ENCODE data around the gene CRYL1. TPM values are rescaled to one million over a fixed set of nuclear protein-coding genes. Genes with fewer than 3 reads are reported as not detected.
A peak's percentile ranks its signal among the peaks of the same experiment; 100 is the strongest.
"Not testable (repeated sequence)": the region's sequence is repeated elsewhere in the genome, so short reads cannot be mapped to it uniquely, and the experiment has no call there.

CRYL1 gene
- total RNA-seq, 2 experiments from 2014 or later, result 8.9 to 9.3 TPM

DNA sequence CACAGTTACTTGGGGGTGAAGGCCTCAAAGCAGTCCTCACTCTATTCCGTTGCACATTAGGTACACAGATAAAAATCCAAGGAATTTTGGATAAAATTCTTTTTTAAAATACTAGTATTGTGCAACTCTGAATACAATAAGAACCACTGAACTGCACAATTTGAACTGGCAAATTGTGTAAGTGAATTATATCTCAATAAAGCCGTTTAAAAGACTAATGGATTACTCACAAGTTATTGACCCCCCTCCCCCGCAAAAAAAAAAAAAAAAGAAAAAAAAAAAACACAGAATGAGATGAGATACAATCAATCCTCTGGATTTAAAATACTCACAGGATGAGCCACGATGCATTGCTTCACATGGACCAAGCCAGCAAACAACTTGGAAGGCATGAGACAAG is 86.4 kb downstream of the CRYL1 start:
- CTCF ChIA-PET, result no interaction called here
- intact Hi-C loops (cut with micrococcal nuclease), result no loop called here
- Mint-ChIP-seq H3K9me3 (no peaks in the 10 kb centered on the region), H3K27ac (no peak overlapping the region), H3K27me3 (ENCODE audit: low read depth) (no peaks in the 10 kb centered on the region), H3K36me3 (ENCODE audit: low read depth) (peaks cover 2% of the 10 kb centered on the region), H3K4me3 (no peak overlapping the region), H3K4me1 (ENCODE audit: low read depth) (peaks cover 13% of the 10 kb centered on the region)
- no peak for DNase-seq

DNA sequence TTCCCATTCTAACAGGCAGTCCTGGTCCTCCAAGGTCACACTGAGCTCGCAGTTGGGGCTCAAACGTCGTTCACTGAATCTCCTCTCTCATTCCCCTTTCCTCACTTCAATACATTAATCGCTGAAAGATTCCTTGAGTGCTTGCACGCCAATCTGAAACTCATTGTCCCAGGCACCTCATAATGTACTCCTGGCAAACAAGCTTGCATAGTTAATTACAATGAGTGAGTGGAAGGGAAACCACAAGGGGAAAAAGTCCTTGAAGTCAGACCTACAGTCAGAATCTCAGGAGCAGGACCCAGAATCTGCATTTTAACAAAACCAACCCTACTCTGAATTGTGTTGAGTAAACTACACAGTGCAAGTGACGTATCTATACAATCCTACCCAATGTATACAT is 86.9 kb downstream of the CRYL1 start:
- CTCF ChIA-PET, result interaction anchor here (1.1 kb wide), 1 partner anchor 389 kb away, joined by 4 read pairs; no protein-coding TSS in a partner anchor
- no peaks in the 10 kb centered on the region for H3K9me3 Mint-ChIP-seq
- intact Hi-C loops (cut with micrococcal nuclease), result no loop called here
- H3K27ac Mint-ChIP-seq, result no peak overlapping the region
- H3K36me3 Mint-ChIP-seq (ENCODE audit: low read depth), result peaks cover 2% of the 10 kb centered on the region
- peaks cover 13% of the 10 kb centered on the region for H3K4me1 Mint-ChIP-seq (ENCODE audit: low read depth)
- H3K4me3 Mint-ChIP-seq, result no peak overlapping the region
- no peaks in the 10 kb centered on the region for H3K27me3 Mint-ChIP-seq (ENCODE audit: low read depth)
- no peak for DNase-seq

DNA sequence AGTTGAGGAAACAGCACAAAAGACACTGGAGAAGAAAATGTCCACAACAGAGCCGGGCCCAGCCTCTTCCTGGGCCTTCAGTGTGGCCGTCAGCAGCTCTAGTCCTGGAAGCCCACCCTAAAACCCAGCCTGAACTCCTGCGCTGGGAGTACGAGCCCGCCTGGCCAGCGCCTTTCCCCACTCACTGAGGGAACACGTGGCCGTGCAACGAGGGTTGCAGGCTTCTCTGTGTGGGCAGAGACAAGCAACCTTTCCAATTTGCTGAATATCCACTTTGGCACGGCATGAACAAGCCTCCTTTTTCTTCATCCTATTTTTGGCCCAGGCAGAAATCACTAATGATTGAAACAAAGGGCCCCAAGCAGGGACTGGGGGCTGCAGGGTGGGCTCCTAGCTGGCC is 89.2 kb downstream of the CRYL1 start:
- no peak overlapping the region for H3K4me3 Mint-ChIP-seq
- intact Hi-C loops (cut with micrococcal nuclease), result no loop called here
- CTCF ChIA-PET, result no interaction called here
- DNase-seq, result no peak
- H3K4me1 Mint-ChIP-seq (ENCODE audit: low read depth), result peaks cover 1% of the 10 kb centered on the region
- H3K27ac Mint-ChIP-seq, result no peak overlapping the region
- H3K27me3 Mint-ChIP-seq (ENCODE audit: low read depth), result no peaks in the 10 kb centered on the region
- H3K36me3 Mint-ChIP-seq (ENCODE audit: low read depth), result peaks cover 2% of the 10 kb centered on the region
- H3K9me3 Mint-ChIP-seq, result no peaks in the 10 kb centered on the region

DNA sequence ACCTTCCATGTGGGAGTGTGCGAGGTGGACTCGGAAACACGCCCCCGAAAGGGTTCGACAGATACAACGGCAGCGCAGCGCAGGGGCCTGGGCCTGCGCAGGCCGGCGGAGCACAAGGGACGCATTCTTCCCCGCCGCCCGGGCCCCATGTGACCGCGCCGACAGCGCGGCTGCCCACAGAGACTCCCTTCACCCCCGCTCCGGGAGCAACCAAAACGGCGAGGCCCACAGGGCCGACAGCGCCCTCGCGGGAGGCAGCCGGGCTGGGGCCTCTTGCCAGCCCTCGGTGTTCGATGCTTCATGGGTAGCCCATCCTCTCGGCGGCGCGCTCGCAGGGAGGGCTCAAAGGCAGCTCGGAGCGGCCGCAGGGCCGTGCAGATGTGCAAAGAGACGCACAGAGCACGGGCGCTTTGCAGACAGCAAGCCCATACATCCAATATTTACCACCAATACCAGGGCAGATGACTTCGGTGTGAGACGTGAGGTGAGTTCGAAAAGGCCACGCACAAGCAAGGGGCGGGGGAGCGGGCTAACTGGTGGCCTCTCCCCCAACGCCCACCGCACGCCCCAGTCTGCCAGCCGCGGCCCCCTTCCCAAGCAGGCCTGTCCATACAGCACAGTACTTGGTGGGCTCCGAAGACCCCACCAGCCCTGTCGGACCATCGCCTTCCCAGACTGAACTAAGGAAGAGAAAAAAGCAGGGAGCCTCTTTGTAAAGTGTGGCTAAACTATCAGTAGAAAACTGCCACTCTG is 89.9 kb downstream of the CRYL1 start:
- intact Hi-C loops (cut with micrococcal nuclease), result no loop called here
- Mint-ChIP-seq H3K36me3 (ENCODE audit: low read depth) (peaks cover 2% of the 10 kb centered on the region), H3K27ac (no peak overlapping the region), H3K9me3 (no peaks in the 10 kb centered on the region), H3K4me3 (no peak overlapping the region), H3K4me1 (ENCODE audit: low read depth) (no peaks in the 10 kb centered on the region), H3K27me3 (ENCODE audit: low read depth) (no peaks in the 10 kb centered on the region)
- CTCF ChIA-PET, result no interaction called here
- DNase-seq, result no peak

DNA sequence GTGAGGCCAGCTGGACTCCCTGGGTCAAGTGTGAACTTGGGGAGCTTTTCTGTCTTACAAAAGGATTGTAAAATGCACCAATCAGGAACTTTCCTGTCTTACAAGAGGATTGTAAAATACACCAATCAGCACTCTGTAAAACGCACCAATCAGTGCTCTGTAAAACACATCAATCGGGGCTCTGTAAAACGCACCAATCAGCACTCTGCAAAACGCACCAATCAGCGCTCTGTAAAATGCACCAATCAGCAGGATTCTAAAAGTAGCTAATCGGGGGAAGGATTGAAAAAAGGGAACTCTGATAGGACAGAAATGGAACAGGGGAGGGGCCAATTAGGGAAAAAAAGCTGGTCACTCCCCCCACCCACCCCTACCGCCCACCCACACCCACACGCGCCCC is 91.4 kb downstream of the CRYL1 start:
- H3K4me1 Mint-ChIP-seq (ENCODE audit: low read depth); H3K9me3 Mint-ChIP-seq; H3K27me3 Mint-ChIP-seq (ENCODE audit: low read depth); H3K27ac Mint-ChIP-seq; intact Hi-C loops (cut with micrococcal nuclease); H3K4me3 Mint-ChIP-seq; DNase-seq; H3K36me3 Mint-ChIP-seq (ENCODE audit: low read depth): not testable (repeated sequence)
- CTCF ChIA-PET, result interaction anchor here (0.6 kb wide), 2 partner anchors 61 to 478 kb away, joined by 3 read pairs; no protein-coding TSS in a partner anchor

DNA sequence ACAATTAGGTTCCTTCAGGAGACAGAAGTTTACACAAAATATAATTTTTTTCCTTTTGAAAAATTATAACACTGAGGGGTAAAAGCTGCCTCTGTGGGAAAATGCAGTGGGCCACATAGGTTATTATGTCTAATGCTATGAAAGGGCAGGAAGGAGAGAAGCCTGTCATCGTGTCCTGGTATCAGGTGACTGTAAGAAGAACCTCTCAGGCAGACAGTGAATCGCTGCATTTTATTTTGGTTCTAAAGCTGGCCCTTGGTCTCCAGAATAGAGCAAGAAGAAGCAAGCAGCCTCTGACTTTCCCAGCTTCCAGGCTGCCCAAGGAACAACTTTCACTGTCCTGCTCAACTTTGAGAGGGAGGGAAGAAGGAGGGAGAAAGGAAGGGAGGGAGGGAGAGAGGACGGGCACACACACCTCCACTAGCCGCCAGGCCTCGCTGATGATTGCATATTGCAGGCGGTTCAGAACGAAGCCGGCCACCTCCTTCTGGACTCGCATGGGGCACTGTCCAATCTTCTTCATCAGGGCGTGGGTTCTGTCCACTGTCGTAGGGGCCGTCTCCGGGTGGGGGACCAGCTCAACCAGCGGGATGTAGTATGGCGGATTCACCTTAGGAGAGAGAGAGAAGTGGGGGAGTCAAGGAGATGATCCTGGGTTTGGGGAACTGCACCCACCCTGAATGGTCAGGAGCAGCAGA is 93.8 kb downstream of the CRYL1 start:
- Mint-ChIP-seq H3K4me1 (ENCODE audit: low read depth) (peaks cover 27% of the 10 kb centered on the region), H3K27me3 (ENCODE audit: low read depth) (no peaks in the 10 kb centered on the region), H3K4me3 (no peak overlapping the region), H3K36me3 (ENCODE audit: low read depth) (peaks cover 2% of the 10 kb centered on the region), H3K9me3 (no peaks in the 10 kb centered on the region), H3K27ac (no peak overlapping the region)
- intact Hi-C loops (cut with micrococcal nuclease), result no loop called here
- CTCF ChIA-PET, result no interaction called here
- no peak for DNase-seq

DNA sequence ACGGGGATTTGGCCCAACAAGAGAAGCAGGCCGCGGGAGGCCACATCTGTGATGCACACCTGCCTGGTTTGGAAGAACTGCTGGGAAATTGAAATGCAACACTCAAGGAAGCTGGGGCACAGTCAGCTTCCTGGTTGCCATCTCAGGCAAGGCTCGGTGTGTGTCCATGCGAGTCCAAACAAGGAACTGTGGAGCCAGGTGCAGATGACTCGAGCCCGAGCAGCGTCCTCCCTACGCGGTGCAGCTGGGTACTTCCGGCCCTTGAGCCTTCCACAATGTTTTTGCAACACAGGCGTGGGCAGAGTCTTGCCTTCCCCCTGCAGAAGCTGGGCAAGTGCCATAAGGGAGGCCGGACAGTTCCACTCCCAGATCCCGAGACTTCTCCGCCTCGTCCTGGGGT is 94.6 kb downstream of the CRYL1 start:
- Mint-ChIP-seq H3K27ac (no peak overlapping the region), H3K4me1 (ENCODE audit: low read depth) (peaks cover 27% of the 10 kb centered on the region), H3K27me3 (ENCODE audit: low read depth) (no peaks in the 10 kb centered on the region), H3K9me3 (no peaks in the 10 kb centered on the region), H3K36me3 (ENCODE audit: low read depth) (peaks cover 6% of the 10 kb centered on the region), H3K4me3 (no peak overlapping the region)
- intact Hi-C loops (cut with micrococcal nuclease), result no loop called here
- DNase-seq, result no peak
- CTCF ChIA-PET, result no interaction called here

DNA sequence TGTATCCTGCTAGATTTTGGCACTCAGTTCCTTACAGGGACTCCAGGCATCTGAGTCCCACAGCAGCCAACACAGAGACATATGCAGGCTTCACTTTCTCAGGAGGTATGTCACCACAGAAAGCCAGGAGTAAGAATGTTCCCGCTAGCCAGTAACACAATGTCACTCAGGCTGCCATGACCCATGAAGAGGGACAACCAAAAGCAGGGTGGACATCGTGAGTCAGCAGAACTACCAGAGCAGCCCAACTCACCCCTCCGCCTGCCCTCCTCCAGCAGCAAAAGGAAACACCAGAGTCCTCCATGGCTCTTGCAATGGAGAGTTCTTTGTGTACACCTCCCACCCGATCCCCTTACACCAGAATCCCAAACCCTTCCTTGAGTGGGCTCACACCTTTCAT is 95.4 kb downstream of the CRYL1 start:
- H3K27ac Mint-ChIP-seq, result no peak overlapping the region
- CTCF ChIA-PET, result no interaction called here
- no peak overlapping the region for H3K4me3 Mint-ChIP-seq
- H3K4me1 Mint-ChIP-seq (ENCODE audit: low read depth), result peaks cover 34% of the 10 kb centered on the region
- H3K9me3 Mint-ChIP-seq, result no peaks in the 10 kb centered on the region
- H3K27me3 Mint-ChIP-seq (ENCODE audit: low read depth), result no peaks in the 10 kb centered on the region
- DNase-seq, result no peak
- peaks cover 7% of the 10 kb centered on the region for H3K36me3 Mint-ChIP-seq (ENCODE audit: low read depth)
- intact Hi-C loops (cut with micrococcal nuclease), result no loop called here

DNA sequence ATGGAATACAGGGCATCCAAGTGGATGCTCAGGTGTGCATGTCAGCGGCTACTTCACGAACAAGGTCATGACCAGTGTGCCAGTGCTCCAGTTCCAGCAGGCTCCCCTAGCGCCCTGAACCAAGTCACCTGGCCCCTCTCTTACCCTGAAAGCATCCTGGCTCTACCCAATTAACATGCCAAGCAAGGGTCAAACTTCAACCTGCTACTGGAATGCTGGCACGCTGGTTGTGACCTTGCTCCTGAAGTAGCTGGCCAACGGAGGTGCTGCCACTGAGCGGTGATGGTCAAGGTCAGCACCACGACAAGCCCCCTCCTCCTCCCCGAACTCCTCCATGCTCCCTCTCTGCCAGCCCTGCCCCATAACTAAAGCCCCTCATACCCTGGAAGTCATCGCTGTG is 96.0 kb downstream of the CRYL1 start:
- Mint-ChIP-seq H3K9me3 (no peaks in the 10 kb centered on the region), H3K27ac (no peak overlapping the region), H3K4me1 (ENCODE audit: low read depth) (peaks cover 34% of the 10 kb centered on the region), H3K36me3 (ENCODE audit: low read depth) (peaks cover 6% of the 10 kb centered on the region), H3K4me3 (no peak overlapping the region), H3K27me3 (ENCODE audit: low read depth) (no peaks in the 10 kb centered on the region)
- DNase-seq, result no peak
- CTCF ChIA-PET, result no interaction called here
- intact Hi-C loops (cut with micrococcal nuclease), result loop anchor here (1.0 kb wide), 1 partner anchor 10 kb away; no protein-coding TSS in a partner anchor

DNA sequence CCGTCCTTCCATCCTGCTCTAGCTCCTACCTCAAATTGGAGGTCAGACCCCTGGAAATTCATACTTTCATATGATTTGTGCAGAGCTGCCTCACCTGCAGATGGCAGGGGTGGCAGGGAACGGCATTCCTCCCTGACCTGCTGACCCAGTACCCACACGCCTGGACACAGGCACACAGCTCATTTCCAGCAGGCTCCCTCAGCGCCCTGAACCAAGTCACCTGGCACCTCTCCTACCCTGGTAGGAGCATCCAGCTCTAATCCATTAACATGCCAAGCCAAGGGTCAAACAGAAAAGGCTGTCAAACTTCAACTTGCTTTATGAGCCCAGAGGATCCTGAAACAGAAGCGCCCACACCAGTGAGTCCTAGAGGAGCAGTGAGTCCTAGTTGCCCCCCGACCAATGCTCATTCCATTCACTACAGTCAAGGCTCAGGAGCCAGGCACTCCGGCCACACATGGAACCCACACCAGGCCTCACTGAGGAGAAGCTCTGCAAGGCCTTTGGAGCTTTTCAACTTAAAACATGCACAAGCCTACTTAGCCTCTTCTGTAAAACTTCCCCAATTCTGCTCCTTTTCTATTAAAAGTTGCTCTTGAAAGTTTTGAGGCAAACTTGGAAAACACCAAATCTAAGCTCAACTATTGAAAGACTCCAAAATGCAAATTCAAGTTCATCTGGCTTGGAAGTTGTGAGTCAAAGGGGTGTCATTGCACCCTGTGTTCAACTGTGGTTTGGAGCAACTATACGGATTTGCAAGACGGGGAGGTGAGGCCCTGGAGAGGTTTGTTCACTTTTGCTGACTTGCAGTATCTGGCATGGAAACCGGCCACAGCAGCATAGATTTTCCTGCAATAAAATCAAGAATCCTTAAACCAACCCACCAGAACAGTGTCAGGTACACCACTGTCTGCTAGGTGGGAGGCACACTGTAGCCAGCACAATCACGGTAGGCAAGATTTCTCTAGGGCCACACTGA is 96.7 kb downstream of the CRYL1 start:
- intact Hi-C loops (cut with micrococcal nuclease), result loop anchor here (1.0 kb wide), 1 partner anchor 10 kb away; no protein-coding TSS in a partner anchor
- H3K4me3 Mint-ChIP-seq, result no peak overlapping the region
- H3K27me3 Mint-ChIP-seq (ENCODE audit: low read depth), result no peaks in the 10 kb centered on the region
- CTCF ChIA-PET, result no interaction called here
- peaks cover 6% of the 10 kb centered on the region for H3K36me3 Mint-ChIP-seq (ENCODE audit: low read depth)
- no peak overlapping the region for H3K27ac Mint-ChIP-seq
- H3K9me3 Mint-ChIP-seq, result no peaks in the 10 kb centered on the region
- peaks cover 35% of the 10 kb centered on the region for H3K4me1 Mint-ChIP-seq (ENCODE audit: low read depth)
- peak; percentile 56 for DNase-seq

DNA sequence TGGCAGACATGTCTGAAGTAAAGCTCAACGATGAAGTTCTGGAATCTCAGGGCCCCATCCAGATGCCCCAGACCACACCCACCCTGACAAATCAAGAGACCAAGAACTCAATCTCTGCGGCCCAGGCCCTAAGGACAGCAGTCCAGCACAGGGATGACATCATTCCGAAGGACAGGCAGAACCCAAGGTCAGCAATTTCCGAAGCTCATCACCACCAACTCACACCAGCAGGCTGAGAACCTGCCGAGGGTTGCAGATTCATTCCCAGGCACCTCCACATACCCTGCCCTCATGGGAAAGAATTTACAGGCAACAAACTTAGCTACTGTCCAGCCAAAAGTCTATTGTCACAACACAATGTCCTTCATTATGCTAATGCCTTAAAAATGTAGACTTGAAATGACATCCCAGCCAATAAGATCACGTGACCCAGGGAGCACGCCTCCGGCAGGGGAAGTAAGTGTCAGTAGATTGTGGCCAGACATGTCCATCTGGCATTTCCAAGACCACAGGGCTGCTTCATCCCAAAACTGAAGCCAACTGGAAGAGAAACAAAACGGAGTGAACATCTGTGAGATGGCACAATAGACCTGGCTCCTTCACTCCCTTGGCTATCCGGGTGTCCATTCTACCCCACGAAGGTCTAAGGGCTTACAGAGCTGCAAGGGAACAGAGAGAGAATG is 98.8 kb downstream of the CRYL1 start:
- DNase-seq, result no peak
- peaks cover 6% of the 10 kb centered on the region for H3K36me3 Mint-ChIP-seq (ENCODE audit: low read depth)
- no peaks in the 10 kb centered on the region for H3K9me3 Mint-ChIP-seq
- CTCF ChIA-PET, result interaction anchor here (0.7 kb wide), 1 partner anchor 230 kb away, joined by 3 read pairs; no protein-coding TSS in a partner anchor
- intact Hi-C loops (cut with micrococcal nuclease), result no loop called here
- no peak overlapping the region for H3K4me3 Mint-ChIP-seq
- peaks cover 37% of the 10 kb centered on the region for H3K4me1 Mint-ChIP-seq (ENCODE audit: low read depth)
- no peak overlapping the region for H3K27ac Mint-ChIP-seq
- no peaks in the 10 kb centered on the region for H3K27me3 Mint-ChIP-seq (ENCODE audit: low read depth)

DNA sequence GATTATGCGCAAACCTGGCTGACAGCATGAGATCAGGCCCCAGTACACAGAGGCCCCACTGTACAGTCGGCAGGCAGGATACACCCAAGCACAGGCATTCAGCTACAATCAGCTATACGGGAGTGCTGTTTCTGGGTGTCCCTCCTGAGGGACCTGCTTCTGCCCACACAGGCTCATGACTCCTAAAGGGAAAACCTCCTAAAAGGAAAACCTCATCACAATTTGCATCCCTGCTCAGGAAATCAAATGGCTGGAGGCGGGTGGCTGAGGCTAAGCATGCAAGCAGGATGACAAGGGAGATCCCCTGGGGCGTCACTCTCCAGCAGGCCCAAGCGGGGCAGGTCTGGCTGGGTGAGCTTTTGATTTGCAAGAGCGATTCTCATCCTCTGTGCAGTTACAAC is 99.8 kb downstream of the CRYL1 start:
- CTCF ChIA-PET, result no interaction called here

More for the DNA sequence above, 99.8 kb downstream of the CRYL1 start:
- Mint-ChIP-seq H3K9me3 (no peaks in the 10 kb centered on the region), H3K36me3 (ENCODE audit: low read depth) (peaks cover 6% of the 10 kb centered on the region), H3K27me3 (ENCODE audit: low read depth) (no peaks in the 10 kb centered on the region), H3K4me1 (ENCODE audit: low read depth) (peaks cover 41% of the 10 kb centered on the region), H3K4me3 (no peak overlapping the region), H3K27ac (no peak overlapping the region)
- peak; percentile 45 for DNase-seq
- intact Hi-C loops (cut with micrococcal nuclease), result no loop called here
